HCT116 (cell line): ENCODE results near the gene CACNA2D3.

Source experiments
- FOSL1 ChIP-seq: IDR thresholded peaks from 2 replicates; pipeline ENCODE4 v1.6.1; 2012; ENCODE audit warnings: low read depth
- POLR2A ChIP-seq: IDR thresholded peaks from 2 replicates; pipeline ENCODE4 v1.7.0; 2011; ENCODE audit warnings: borderline replicate concordance; ENCODE audit not compliant: insufficient read depth, insufficient read length; ENCODE audit errors: extremely low read depth
- SRF ChIP-seq: IDR thresholded peaks from 2 replicates; pipeline ENCODE4 v1.6.1; 2012; ENCODE audit warnings: low read depth
- ZNF274 ChIP-seq: fragments of 200-500 bp; sonication (Bioruptor generic); IDR thresholded peaks from 2 replicates; pipeline ENCODE4 v1.6.1; 2014; ENCODE audit warnings: mild to moderate bottlenecking, low read depth, low read length, inconsistent platforms
- TF ChIP-seq, protein P1 (sequence below): IDR thresholded peaks from 2 replicates; pipeline ENCODE4 v1.6.1; 2012; ENCODE audit warnings: low read depth

DNA sequence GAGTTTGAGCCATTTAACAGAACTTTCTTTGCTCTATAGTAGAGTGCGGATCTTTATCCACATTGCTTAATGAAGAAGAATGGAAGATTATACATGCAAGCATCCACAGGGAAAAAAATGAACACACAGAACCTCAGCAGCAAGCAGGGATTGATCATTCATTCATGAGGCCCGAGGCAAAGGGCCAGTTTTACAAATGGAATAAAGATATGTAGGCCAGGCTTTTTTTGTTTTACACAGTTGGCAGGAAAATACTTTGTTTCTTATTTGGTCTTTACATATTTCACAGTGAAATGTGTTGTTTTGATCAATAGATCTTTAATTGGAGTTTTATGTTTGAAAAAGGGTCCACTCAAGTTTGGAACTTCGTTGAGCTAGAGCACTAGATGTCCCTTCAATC is 688.0 kb downstream of the CACNA2D3 start:
- TF ChIP-seq POLR2A (no peak), ZNF274 (no peak), FOSL1 (no peak), SRF (no peak)
- TF ChIP-seq, protein P1, sequence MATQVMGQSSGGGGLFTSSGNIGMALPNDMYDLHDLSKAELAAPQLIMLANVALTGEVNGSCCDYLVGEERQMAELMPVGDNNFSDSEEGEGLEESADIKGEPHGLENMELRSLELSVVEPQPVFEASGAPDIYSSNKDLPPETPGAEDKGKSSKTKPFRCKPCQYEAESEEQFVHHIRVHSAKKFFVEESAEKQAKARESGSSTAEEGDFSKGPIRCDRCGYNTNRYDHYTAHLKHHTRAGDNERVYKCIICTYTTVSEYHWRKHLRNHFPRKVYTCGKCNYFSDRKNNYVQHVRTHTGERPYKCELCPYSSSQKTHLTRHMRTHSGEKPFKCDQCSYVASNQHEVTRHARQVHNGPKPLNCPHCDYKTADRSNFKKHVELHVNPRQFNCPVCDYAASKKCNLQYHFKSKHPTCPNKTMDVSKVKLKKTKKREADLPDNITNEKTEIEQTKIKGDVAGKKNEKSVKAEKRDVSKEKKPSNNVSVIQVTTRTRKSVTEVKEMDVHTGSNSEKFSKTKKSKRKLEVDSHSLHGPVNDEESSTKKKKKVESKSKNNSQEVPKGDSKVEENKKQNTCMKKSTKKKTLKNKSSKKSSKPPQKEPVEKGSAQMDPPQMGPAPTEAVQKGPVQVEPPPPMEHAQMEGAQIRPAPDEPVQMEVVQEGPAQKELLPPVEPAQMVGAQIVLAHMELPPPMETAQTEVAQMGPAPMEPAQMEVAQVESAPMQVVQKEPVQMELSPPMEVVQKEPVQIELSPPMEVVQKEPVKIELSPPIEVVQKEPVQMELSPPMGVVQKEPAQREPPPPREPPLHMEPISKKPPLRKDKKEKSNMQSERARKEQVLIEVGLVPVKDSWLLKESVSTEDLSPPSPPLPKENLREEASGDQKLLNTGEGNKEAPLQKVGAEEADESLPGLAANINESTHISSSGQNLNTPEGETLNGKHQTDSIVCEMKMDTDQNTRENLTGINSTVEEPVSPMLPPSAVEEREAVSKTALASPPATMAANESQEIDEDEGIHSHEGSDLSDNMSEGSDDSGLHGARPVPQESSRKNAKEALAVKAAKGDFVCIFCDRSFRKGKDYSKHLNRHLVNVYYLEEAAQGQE: no peak
